NCI-H187 treated with DMSO at 0.1 percent for 48 hours (cell line): ENCODE measurements around the gene GATC.

Source experiments
- DNase-seq: peaks from one replicate; lab custom pipeline; 2025; lab: John Stamatoyannopoulos, UW

GATC gene

GRCh38 chr12:120445911-120446843, at the start of gene GATC, which contains the start of gene TRIAP1:
Gene GATC (plus strand): TSS chr12:120446444. CDS start chr12:120446481, 37 bp downstream.
Gene TRIAP1 (minus strand): TSS chr12:120446384. CDS start chr12:120446372, 12 bp downstream.
- DNase-seq = no peak

- DNase-seq = no peak
Measured at GRCh38 chr12:120397824-120398540, 48.3 kb upstream of the GATC start.

GRCh38 chr12:120399531-120399930, 46.7 kb upstream of the GATC start:
- no peak for DNase-seq

GRCh38 chr12:120402217-120402616, 44.0 kb upstream of the GATC start:
- DNase-seq = no peak

GRCh38 chr12:120403869-120404268, 42.4 kb upstream of the GATC start:
- DNase-seq = no peak

GRCh38 chr12:120404271-120404670, 42.0 kb upstream of the GATC start:
- no peak for DNase-seq

- DNase-seq = no peak
Measured at GRCh38 chr12:120406069-120406468, 40.2 kb upstream of the GATC start.

- DNase-seq = no peak
Measured at GRCh38 chr12:120406553-120406952, 39.7 kb upstream of the GATC start.

DNA sequence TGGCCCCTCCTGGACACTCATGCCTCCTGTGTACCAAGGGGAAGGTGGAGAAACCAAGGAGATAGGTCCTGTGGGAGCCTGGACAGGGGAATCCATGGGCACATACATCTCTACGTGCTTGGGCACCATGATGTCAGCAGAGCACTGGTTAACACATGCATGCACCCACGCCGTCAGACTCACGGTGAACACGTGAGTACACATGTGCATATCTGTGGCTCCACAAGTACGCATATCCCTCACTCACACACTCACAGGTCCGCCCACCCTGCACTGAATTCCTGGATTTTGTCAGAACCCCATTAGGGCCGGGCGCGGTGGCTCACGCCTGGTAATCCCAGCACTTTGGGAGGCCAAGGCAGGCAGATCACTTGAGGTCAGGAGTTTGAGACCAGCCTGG, 37.5 kb upstream of the GATC start:
- no peak for DNase-seq

DNA sequence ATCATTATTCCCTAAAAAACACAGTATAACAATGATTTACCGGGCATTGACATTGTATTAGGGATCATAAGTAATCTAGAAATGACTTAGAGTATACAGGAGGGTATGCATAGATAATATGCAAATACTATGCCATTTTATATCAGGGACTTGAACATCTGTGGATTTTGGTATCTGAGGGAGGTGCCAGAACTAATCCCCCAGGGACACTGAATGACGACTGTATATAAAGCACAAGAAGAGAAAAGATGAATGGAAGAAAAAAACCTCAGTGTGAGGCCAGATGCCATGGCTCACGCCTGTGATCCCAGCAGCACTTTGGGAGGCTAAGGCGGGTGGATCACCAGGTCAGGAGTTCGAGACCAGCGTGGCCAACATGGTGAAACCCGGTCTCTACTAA, 33.8 kb upstream of the GATC start:
- DNase-seq = no peak

GRCh38 chr12:120413901-120414695, 32.1 kb upstream of the GATC start:
- DNase-seq = no peak

- no peak for DNase-seq
Measured at GRCh38 chr12:120416490-120417216, 29.6 kb upstream of the GATC start.

- DNase-seq = no peak
Measured at GRCh38 chr12:120417917-120418580, 28.2 kb upstream of the GATC start.

GRCh38 chr12:120421701-120422100, 24.5 kb upstream of the GATC start:
- no peak for DNase-seq

GRCh38 chr12:120422892-120423456, 23.3 kb upstream of the GATC start:
- DNase-seq = no peak

DNA sequence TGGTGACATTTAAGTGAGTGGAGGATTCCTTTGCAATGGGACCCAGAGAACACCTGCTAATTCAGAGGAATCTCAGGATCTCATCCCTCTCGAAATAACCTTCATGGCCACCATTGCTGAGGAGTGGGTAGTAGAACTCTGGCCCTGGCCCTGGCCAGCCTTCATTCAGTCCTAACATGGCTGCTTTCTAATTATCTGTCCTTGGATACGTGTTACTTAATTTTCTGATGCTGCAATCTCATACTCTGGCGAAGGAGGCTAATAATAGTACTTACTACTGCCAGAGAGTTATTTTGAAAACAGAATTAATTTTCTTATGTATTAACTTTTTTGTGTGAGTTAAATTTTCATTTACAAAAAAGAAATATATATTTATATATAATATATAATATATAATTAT, 20.4 kb upstream of the GATC start:
- no peak for DNase-seq

DNA sequence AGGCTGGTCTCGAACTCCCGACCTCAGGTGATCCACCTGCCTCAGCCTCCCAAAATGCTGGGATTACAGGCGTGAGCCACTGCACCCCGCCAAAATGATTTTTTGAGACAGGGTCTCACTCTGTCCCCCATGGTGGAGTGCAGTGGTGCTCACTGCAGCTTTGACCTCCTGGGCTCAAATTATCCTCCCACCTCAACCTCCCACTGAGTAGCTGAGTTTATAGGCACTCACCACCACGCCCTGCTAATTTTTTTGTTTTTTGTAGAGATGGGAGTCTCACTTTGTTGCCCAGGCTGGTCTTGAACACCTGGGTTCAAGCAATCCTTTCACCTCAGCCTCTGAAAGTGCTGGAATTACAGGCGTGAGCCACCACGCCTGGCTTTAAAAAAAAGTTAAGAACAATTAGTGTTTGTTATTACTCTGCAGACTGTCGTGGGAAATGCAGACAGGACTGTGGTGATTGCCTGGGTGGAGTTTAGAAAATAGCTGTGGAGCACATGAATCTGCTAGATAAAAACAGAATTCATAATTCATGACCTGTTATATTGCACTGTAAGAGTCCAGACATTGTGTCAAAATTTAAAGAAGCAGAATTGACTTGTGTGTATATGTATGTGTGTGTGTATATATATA, 17.5 kb upstream of the GATC start:
- DNase-seq = no peak

GRCh38 chr12:120429368-120429767, 16.9 kb upstream of the GATC start:
- no peak for DNase-seq

DNA sequence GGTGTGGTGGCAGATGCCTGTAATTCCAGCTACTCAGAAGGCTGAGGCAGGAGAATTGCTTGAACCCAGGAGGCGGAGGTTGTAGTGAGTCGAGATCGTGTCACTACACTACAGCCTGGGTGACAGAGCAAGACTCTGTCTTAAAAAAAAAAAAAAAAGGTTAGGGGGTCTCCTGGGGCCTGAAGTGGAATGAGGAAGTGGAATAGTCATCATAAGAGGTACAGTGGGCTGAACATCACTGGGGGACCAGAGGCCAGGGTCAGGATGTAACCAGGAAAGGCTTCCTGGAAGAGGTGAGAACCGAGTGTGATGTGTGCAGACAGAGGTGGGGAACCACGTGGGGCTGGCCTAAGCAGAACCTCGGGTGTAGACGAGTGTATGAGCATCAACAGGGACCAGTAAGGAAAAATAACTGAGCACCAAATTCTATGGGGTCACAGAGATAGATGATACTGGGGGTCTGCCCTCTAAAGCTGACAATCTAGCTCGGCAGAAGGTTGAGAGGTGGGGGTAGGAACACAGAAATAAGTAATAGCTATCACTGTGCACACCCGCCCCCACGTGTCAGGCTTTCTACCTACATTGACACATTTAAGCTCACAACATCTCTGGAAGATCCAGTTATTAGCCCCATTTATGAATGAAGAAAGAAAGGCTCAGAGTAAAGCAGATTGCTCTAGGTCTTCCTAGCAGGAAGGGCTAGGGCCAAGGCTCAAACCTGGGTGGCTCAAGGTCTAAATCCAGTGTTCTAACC, 13.3 kb upstream of the GATC start:
- no peak for DNase-seq
